Panc1 (cell line): ENCODE data around the gene DUOXA1. TPM values are rescaled to one million over a fixed set of nuclear protein-coding genes. Genes with fewer than 3 reads are reported as not detected.
A peak's percentile ranks its signal among the peaks of the same experiment; 100 is the strongest.

ENCODE experiments used
- ATAC-seq: fragments of 200-7000 bp; cut with Tn5 transposase; 2 replicates; pipeline ENCODE4 v1.9.1; 2020; ENCODE audit warnings: mild to moderate bottlenecking, moderate library complexity
- BruUV-seq: library from RNA; stranded (reverse); fragments of 400-500 nt; replicated peaks from 2 replicates; lab custom pipeline; 2021; lab: Mats Ljungman, UMichigan
- CTCF ChIA-PET: fragments of 300-600 bp; sonication (Branson Sonifier 250); formaldehyde crosslinking; loops from one replicate; lab custom pipeline; 2022; ENCODE audit warnings: antibody characterized with exemption; lab: Charles Lee
- POLR2A ChIA-PET: fragments of 300-600 bp; sonication (Branson Sonifier 250); formaldehyde crosslinking; loops from one replicate; lab custom pipeline; 2022; ENCODE audit warnings: antibody characterized with exemption; lab: Charles Lee
- DNase-seq: peaks from one replicate; pipeline ENCODE4 v3.0.0-alpha.2; 2010; ENCODE audit warnings: low read depth, low spot score
- H3K27ac ChIP-seq: 2 replicates; pipeline ENCODE4 v1.5.1; 2011; ENCODE audit warnings: mild to moderate bottlenecking, low read length, inconsistent platforms
- H3K27me3 ChIP-seq: fragments of 200-500 bp; sonication (Bioruptor generic); 2 replicates; pipeline ENCODE4 v1.6.0; 2014; ENCODE audit warnings: low read length, inconsistent platforms; ENCODE audit not compliant: control insufficient read depth, insufficient read depth
- H3K36me3 ChIP-seq: fragments of 200-500 bp; sonication (Bioruptor generic); 2 replicates; pipeline ENCODE4 v1.5.1; 2014; ENCODE audit warnings: inconsistent platforms, mild to moderate bottlenecking, low read length, moderate library complexity; ENCODE audit not compliant: control insufficient read depth, insufficient read depth
- H3K4me1 ChIP-seq: 2 replicates; pipeline ENCODE4 v1.5.1; 2011; ENCODE audit warnings: inconsistent platforms, mild to moderate bottlenecking, low read length, moderate library complexity; ENCODE audit not compliant: control insufficient read depth, insufficient read depth
- H3K4me3 ChIP-seq, 2 experiments: 2 replicates each; pipeline ENCODE4 v1.5.1; 2011 to 2012; ENCODE audit warnings: low read depth in 2 of 2, low read length in 2 of 2, mild to moderate bottlenecking in 2 of 2, inconsistent platforms in 1 of 2, moderate library complexity in 1 of 2
- H3K9me3 ChIP-seq: fragments of 200-500 bp; sonication (Bioruptor generic); 2 replicates; pipeline ENCODE4 v1.5.1; 2014; ENCODE audit warnings: low read depth, mild to moderate bottlenecking, inconsistent platforms, low read length, moderate library complexity; ENCODE audit not compliant: control insufficient read depth, insufficient read depth
- CTCF ChIP-seq: fragments of 450-650 bp; IDR thresholded peaks from 2 replicates; pipeline ENCODE4 v1.5.1; 2017; ENCODE audit warnings: mild to moderate bottlenecking
- POLR2AphosphoS5 ChIP-seq: IDR thresholded peaks from 2 replicates; pipeline ENCODE4 v1.6.1; 2012; ENCODE audit warnings: mild to moderate bottlenecking, low read depth, low read length, moderate library complexity
- REST ChIP-seq, 2 experiments: IDR thresholded peaks; 2 replicates each; pipeline ENCODE4 v1.6.1; 2011 to 2012; ENCODE audit warnings: low read depth in 2 of 2, control low read depth in 1 of 2, low read length in 1 of 2, mild to moderate bottlenecking in 1 of 2, moderate library complexity in 1 of 2; ENCODE audit not compliant: insufficient read depth in 1 of 2
- SIN3A ChIP-seq: IDR thresholded peaks from 2 replicates; pipeline ENCODE4 v1.6.1; 2012; ENCODE audit warnings: low read depth, mild to moderate bottlenecking, low read length, moderate library complexity, borderline replicate concordance; ENCODE audit not compliant: insufficient read depth
- TCF7L2 ChIP-seq: IDR thresholded peaks from 2 replicates; pipeline ENCODE4 v1.6.1; 2011; ENCODE audit warnings: mild to moderate bottlenecking, low read depth, low read length, inconsistent platforms
- in situ Hi-C: cut with HindIII; loops from 2 replicates; pipeline ENCODE4 v1.10.0; 2016; ENCODE audit warnings: low sequenced_read_pairs, low pct_unique_long_range_greater_than_20kb
- intact Hi-C: fragments of 100-400 bp; cut with micrococcal nuclease; formaldehyde crosslinking; loops from one replicate; pipeline ENCODE4 v1.10.0; 2022; ENCODE audit not compliant: unreplicated experiment
- total RNA-seq: library from RNA; stranded (reverse); gene quantifications from one replicate; pipeline ENCODE4 v1.2.1, GENCODE V29; 2021; ENCODE audit not compliant: unreplicated experiment

DUOXA1 gene
- total RNA-seq, 1 experiment from 2014 or later: not detected

- intact Hi-C loops: no loop called here
- in situ Hi-C loops: no loop called here
- ChIA-PET POLR2A (no interaction called here), CTCF (interaction anchor here (1.1 kb wide), 1 partner anchor 17 kb away, joined by 3 read pairs; no protein-coding TSS in a partner anchor)
- BruUV-seq: no TSS peak
- Histone ChIP-seq H3K4me3 (peak overlapping the region in 1 of 2 experiments; percentile 5; a peak in 1 of 4 replicates), H3K27me3 (peaks cover 5% of the 10 kb centered on the region; the same call in 1 of the 2 replicates), H3K36me3 (no peaks in the 10 kb centered on the region; the same call in 1 of the 2 replicates), H3K9me3 (no peaks in the 10 kb centered on the region), H3K27ac (no peak overlapping the region), H3K4me1 (no peaks in the 10 kb centered on the region)
- TF ChIP-seq POLR2AphosphoS5 (no peak), SIN3A (no peak), TCF7L2 (no peak), REST (IDR thresholded peaks at IDR 0.05; ENCODE audit: insufficient read depth in 1 of 2, low read depth in 2 of 2, low read length in 1 of 2) (no peak), CTCF (peak; percentile 70)
- ATAC-seq (peak; percentile 75), DNase-seq (no peak)
Observed at GRCh38 chr15:45134682-45135604, 5.3 kb upstream of the DUOXA1 start.

DNA sequence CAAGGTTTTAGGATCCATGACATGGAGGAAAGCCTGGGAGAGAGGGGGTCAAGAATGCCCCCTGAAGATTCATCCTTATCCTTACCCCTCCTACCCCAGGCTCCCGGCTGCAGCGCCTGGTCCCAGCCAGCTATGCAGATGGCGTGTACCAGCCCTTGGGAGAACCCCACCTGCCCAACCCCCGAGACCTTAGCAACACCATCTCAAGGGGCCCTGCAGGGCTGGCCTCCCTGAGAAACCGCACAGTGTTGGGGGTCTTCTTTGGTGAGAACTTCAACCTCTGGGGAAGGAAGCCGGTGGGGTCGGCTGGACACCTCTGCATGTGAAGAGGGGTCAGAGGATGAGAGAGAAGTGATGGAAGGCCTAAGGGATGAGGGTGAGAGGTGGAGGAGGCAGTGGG, 4.4 kb upstream of the DUOXA1 start:
- Histone ChIP-seq H3K27me3 (peaks cover 5% of the 10 kb centered on the region), H3K36me3 (no peaks in the 10 kb centered on the region; the same call in 1 of the 2 replicates), H3K4me3 (no peak overlapping the region), H3K4me1 (no peaks in the 10 kb centered on the region), H3K27ac (no peak overlapping the region), H3K9me3 (no peaks in the 10 kb centered on the region)
- no peak for TF ChIP-seq TCF7L2
- no peak for DNase-seq
- CTCF ChIA-PET: no interaction called here
- intact Hi-C loops (no loop called here), in situ Hi-C loops (no loop called here)
- ATAC-seq: no peak
- POLR2A ChIA-PET: no interaction called here
- BruUV-seq: no TSS peak

DNA sequence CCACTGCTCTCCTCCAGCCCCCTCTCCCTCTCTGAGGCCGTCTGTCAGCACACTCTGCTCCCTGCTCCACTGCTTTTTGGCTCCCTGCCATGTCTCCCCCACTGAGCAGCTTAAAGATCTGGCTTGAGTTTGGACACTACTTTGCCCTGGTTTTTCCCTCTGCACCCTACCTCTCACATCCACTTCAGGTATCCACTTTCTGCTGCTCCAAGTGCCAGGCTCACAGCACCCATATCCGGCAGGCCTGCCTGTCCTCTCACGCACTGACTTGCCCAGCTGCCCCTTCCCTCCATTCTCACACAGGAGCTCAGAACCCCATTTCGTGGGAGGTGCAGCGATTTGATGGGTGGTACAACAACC, 3.9 kb upstream of the DUOXA1 start:
- ChIA-PET POLR2A (no interaction called here), CTCF (interaction anchor here (0.6 kb wide), 1 partner anchor 63 kb away, joined by 7 read pairs; no protein-coding TSS in a partner anchor)
- peaks cover 8% of the 10 kb centered on the region for H3K27me3 ChIP-seq

More for the DNA sequence above, 3.9 kb upstream of the DUOXA1 start:
- no peak for TF ChIP-seq POLR2AphosphoS5
- TF ChIP-seq SIN3A: no peak
- no peak for TF ChIP-seq REST (IDR thresholded peaks at IDR 0.05; ENCODE audit: insufficient read depth in 1 of 2, low read depth in 2 of 2, low read length in 1 of 2)
- TF ChIP-seq CTCF: no peak
- no peak for TF ChIP-seq TCF7L2
- DNase-seq (no peak), ATAC-seq (no peak)
- Histone ChIP-seq H3K4me3 (no peak overlapping the region), H3K4me1 (no peaks in the 10 kb centered on the region), H3K36me3 (no peaks in the 10 kb centered on the region; the same call in 1 of the 2 replicates), H3K9me3 (no peaks in the 10 kb centered on the region), H3K27ac (no peak overlapping the region)
- intact Hi-C loops: no loop called here
- in situ Hi-C loops: no loop called here
- no TSS peak for BruUV-seq
